T-cell (primary cell): ENCODE results near the gene SLC45A3. TPM values are rescaled to one million over a fixed set of nuclear protein-coding genes. Genes with fewer than 3 reads are reported as not detected.

ENCODE experiments used
- ATAC-seq, 4 experiments: fragments of 200-7000 bp in 3 of 4; fragments of 150-1000 bp in 1 of 4; cut with Tn5 transposase; replicated peaks in 1 of 4; 1 replicate in 3 of 4; 2 replicates in 1 of 4; pipeline ENCODE4 v1.10.0; 2021; ENCODE audit warnings: moderate library complexity in 3 of 4, mild to moderate bottlenecking in 2 of 4, moderate number of reproducible peaks in 1 of 4
- CTCF ChIA-PET, 2 donors: fragments of 300-600 bp; sonication (Branson Sonifier 250); formaldehyde crosslinking; loops; one replicate each; lab custom pipeline; 2022; ENCODE audit warnings: antibody characterized with exemption in 2 of 2; lab: Charles Lee
- POLR2A ChIA-PET, 2 donors: fragments of 300-600 bp; sonication (Branson Sonifier 250); formaldehyde crosslinking; loops; one replicate each; lab custom pipeline; 2022; ENCODE audit warnings: antibody characterized with exemption in 2 of 2; lab: Charles Lee
- DNase-seq, 35 experiments: peaks; one replicate each; pipeline versions ENCODE4 v3.0.0 to v3.0.0-alpha.2; 2013 to 2023
- H3K27ac ChIP-seq: one replicate; pipeline ENCODE4 v1.5.1; 2013; ENCODE audit warnings: low read length
- H3K27me3 ChIP-seq, 2 experiments: replicated peaks in 1 of 2; 1 replicate in 1 of 2; 2 replicates in 1 of 2; pipeline versions ENCODE4 v1.6.1 to v1.7.0; 2013; ENCODE audit warnings: low read length in 1 of 2, mixed read lengths in 1 of 2; ENCODE audit not compliant: control insufficient read depth in 2 of 2, insufficient read depth in 2 of 2; ENCODE audit errors: extremely low read depth in 1 of 2
- H3K36me3 ChIP-seq, 2 donors: 1 replicate in 1 of 2; 2 replicates in 1 of 2; pipeline versions ENCODE4 v1.6.1 to v1.7.0; 2013; ENCODE audit warnings: low read length in 1 of 2; ENCODE audit not compliant: control insufficient read depth in 2 of 2, insufficient read depth in 1 of 2; ENCODE audit errors: extremely low read depth in 1 of 2
- H3K4me1 ChIP-seq, 2 experiments: 1 replicate in 1 of 2; 2 replicates in 1 of 2; pipeline versions ENCODE4 v1.6.1 to v1.7.0; 2013; ENCODE audit warnings: low read length in 2 of 2, mixed read lengths in 1 of 2; ENCODE audit not compliant: insufficient read depth in 2 of 2, control insufficient read depth in 1 of 2; ENCODE audit errors: extremely low read depth in 1 of 2
- H3K4me3 ChIP-seq, 2 donors: 1 replicate in 1 of 2; 2 replicates in 1 of 2; pipeline versions ENCODE4 v1.5.1 to v1.7.0; 2013; ENCODE audit warnings: mild to moderate bottlenecking in 2 of 2, low read length in 1 of 2, moderate library complexity in 1 of 2; ENCODE audit not compliant: control insufficient read depth in 1 of 2; ENCODE audit errors: extremely low read depth in 1 of 2
- H3K9me3 ChIP-seq: 2 replicates; pipeline ENCODE4 v1.7.0; 2013
- H3K27ac Mint-ChIP-seq, 2 donors: one replicate each; pipeline ENCODE4 v1.8.0; 2020 to 2021; ENCODE audit warnings: mild to moderate bottlenecking in 2 of 2, mixed read lengths in 2 of 2
- H3K27me3 Mint-ChIP-seq, 2 donors: one replicate each; pipeline ENCODE4 v1.8.0; 2021 to 2022; ENCODE audit warnings: mixed read lengths in 2 of 2
- H3K36me3 Mint-ChIP-seq: one replicate; pipeline ENCODE4 v1.8.0; 2021; ENCODE audit warnings: mixed read lengths
- H3K4me1 Mint-ChIP-seq, 3 donors: one replicate each; pipeline ENCODE4 v1.8.0; 2020 to 2022; ENCODE audit warnings: mixed read lengths in 3 of 3, mild to moderate bottlenecking in 1 of 3
- H3K4me3 Mint-ChIP-seq, 3 donors: one replicate each; pipeline ENCODE4 v1.8.0; 2020 to 2022; ENCODE audit warnings: mild to moderate bottlenecking in 3 of 3, mixed read lengths in 3 of 3, moderate library complexity in 3 of 3
- H3K9me3 Mint-ChIP-seq, 3 donors: one replicate each; pipeline ENCODE4 v1.8.0; 2020 to 2022; ENCODE audit warnings: mixed read lengths in 3 of 3
- WGBS: methylation state at CpG from one replicate; pipeline ENCODE4 v1.1.5; 2013; ENCODE audit warnings: missing lambda C conversion rate; ENCODE audit not compliant: insufficient coverage; 5-methylcytosine and 5-hydroxymethylcytosine counted together
- total RNA-seq, 35 experiments: library from RNA in 6 of 35; stranded (reverse) in 6 of 35; fragments of 120-200 nt in 1 of 35; gene quantifications; one replicate each; pipeline versions ENCODE4 v1.2.1 to v1.2.4 and lab custom pipeline; 2013 to 2026

Gene SLC45A3
- total RNA-seq, 5 donors from 2014 or later (not counting 1 experiment from before 2014, with no cell fraction given) = 0.35 to 2.1 (median 0.75) TPM

DNA sequence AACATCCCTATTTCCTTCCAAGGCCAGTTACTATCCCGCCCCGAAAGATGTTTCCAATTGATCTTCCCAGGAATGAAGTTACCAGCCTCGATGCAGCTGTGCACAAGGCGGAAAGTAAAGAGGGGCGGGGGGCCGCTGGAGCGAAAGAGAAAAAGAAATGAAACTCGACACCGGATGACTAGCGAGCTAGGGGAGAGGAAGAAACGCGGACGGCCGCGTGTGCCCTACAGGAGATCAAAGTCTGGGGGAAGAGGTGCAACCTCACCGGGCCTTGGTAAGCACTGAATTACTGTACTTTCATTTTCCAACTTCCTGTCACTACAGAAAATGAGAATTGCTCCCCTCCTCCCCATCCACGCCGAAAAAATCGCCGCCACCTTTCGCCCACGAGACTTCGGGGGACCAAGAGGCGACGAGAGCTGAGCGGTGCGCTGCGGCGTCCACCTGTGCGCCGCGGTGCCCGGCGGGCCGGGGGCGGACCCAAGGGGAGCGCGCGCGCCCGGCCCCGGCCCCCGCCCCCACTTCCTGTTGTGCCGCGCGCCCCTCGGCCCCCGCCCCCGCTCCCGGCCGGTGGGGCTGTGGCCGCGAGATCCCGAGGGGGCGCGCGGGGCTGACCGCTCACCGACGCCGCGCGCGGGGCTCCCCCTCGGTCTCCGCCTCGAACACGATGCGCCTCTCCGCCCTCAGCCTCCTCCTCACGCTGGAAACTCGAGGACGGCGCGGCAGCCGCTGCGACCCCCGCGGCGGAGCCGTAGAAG is 49.1 kb downstream of the SLC45A3 start:
- Mint-ChIP-seq H3K27ac (peak overlapping the region; percentile 94 to 95), H3K4me1 (peaks cover 48 to 53% (median 48%) of the 10 kb centered on the region in 3 donors), H3K4me3 (peak overlapping the region; percentile 85 to 95 (median 91)), H3K27me3 (no peaks in the 10 kb centered on the region), H3K36me3 (peaks cover 13% of the 10 kb centered on the region), H3K9me3 (no peaks in the 10 kb centered on the region)
- CTCF ChIA-PET = interaction anchor here (0.5 to 5.0 kb wide), 14 partner anchors 18 to 1718 kb away, joined by 3 to 89 read pairs (median 4); partner anchors contain the start of gene RBBP5 (in 1 of the 2)
- Histone ChIP-seq H3K9me3 (no peaks in the 10 kb centered on the region), H3K4me1 (peaks cover 25 to 31% of the 10 kb centered on the region in 2 experiments), H3K4me3 (peak overlapping the region; percentile 79 to 91), H3K27ac (peak overlapping the region; percentile 94), H3K36me3 (peaks cover 0 to 7% of the 10 kb centered on the region in 2 donors), H3K27me3 (no peaks in the 10 kb centered on the region)
- ATAC-seq (peak; percentile 68 to 76 (median 71)), DNase-seq (peak; percentile 55 to 92 (median 83))
- POLR2A ChIA-PET = interaction anchor here (0.6 to 2.1 kb wide), 6 partner anchors 10 to 434 kb away, joined by 4 to 13 read pairs (median 6); no protein-coding TSS in a partner anchor
- WGBS = 0% methylated on average over 61 of the region's 81 CpGs

GRCh38 chr1:205630651-205631009 is 49.7 kb downstream of the SLC45A3 start:
- peak overlapping the region; percentile 94 for H3K27ac ChIP-seq
- peaks cover 25 to 36% of the 10 kb centered on the region in 2 experiments for H3K4me1 ChIP-seq
- DNase-seq (no peak), ATAC-seq (no peak)
- Mint-ChIP-seq H3K27ac (peak overlapping the region; percentile 94 to 95), H3K36me3 (peaks cover 13% of the 10 kb centered on the region), H3K9me3 (no peaks in the 10 kb centered on the region), H3K4me1 (peaks cover 53 to 59% (median 53%) of the 10 kb centered on the region in 3 donors), H3K27me3 (no peaks in the 10 kb centered on the region), H3K4me3 (peak overlapping the region; percentile 85 to 95 (median 91))
- H3K36me3 ChIP-seq = peaks cover 0 to 9% of the 10 kb centered on the region in 2 donors
- peak overlapping the region; percentile 79 to 91 for H3K4me3 ChIP-seq
- POLR2A ChIA-PET = interaction anchor here (0.6 to 1.5 kb wide), 3 partner anchors 9 to 124 kb away, joined by 4 to 6 read pairs (median 6); no protein-coding TSS in a partner anchor
- H3K27me3 ChIP-seq = no peaks in the 10 kb centered on the region
- H3K9me3 ChIP-seq = no peaks in the 10 kb centered on the region
- no CpG with 5 or more reads among the region's 3 CpGs for WGBS
- CTCF ChIA-PET = interaction anchor here (0.5 to 5.0 kb wide), 10 partner anchors 35 to 1718 kb away, joined by 3 to 89 read pairs (median 3); partner anchors contain the start of gene RBBP5 (in 1 of the 2)

GRCh38 chr1:205630241-205630640 is 50.1 kb downstream of the SLC45A3 start:
- H3K27ac ChIP-seq = peak overlapping the region; percentile 94
- H3K4me3 ChIP-seq = peak overlapping the region; percentile 79 to 91
- no peaks in the 10 kb centered on the region for H3K27me3 Mint-ChIP-seq
- no peaks in the 10 kb centered on the region for H3K27me3 ChIP-seq
- H3K4me1 Mint-ChIP-seq = peaks cover 56 to 62% (median 57%) of the 10 kb centered on the region in 3 donors
- H3K36me3 ChIP-seq = peaks cover 0 to 9% of the 10 kb centered on the region in 2 donors
- peaks cover 25 to 38% of the 10 kb centered on the region in 2 experiments for H3K4me1 ChIP-seq
- no peak for ATAC-seq
- POLR2A ChIA-PET = interaction anchor here in 1 of 2 donors (1.5 to 1.9 kb wide), 2 partner anchors 22 to 36 kb away, joined by 4 to 7 read pairs; no protein-coding TSS in a partner anchor
- peak in 1 of 35 experiments; percentile 18 for DNase-seq
- peaks cover 13% of the 10 kb centered on the region for H3K36me3 Mint-ChIP-seq
- no peaks in the 10 kb centered on the region for H3K9me3 Mint-ChIP-seq
- no CpG with 5 or more reads among the region's 3 CpGs for WGBS
- CTCF ChIA-PET = interaction anchor here (0.5 to 5.0 kb wide), 8 partner anchors 36 to 1719 kb away, joined by 3 to 89 read pairs (median 3); partner anchors contain the start of gene RBBP5 (in 1 of the 2)
- no peaks in the 10 kb centered on the region for H3K9me3 ChIP-seq
- peak overlapping the region; percentile 85 to 95 (median 91) for H3K4me3 Mint-ChIP-seq
- H3K27ac Mint-ChIP-seq = peak overlapping the region; percentile 94 to 95

- H3K9me3 Mint-ChIP-seq = no peaks in the 10 kb centered on the region
- Histone ChIP-seq H3K4me1 (peaks cover 25 to 39% of the 10 kb centered on the region in 2 experiments), H3K4me3 (no peak overlapping the region), H3K36me3 (peaks cover 0 to 10% of the 10 kb centered on the region in 2 donors), H3K27ac (peak overlapping the region; percentile 94), H3K9me3 (no peaks in the 10 kb centered on the region), H3K27me3 (no peaks in the 10 kb centered on the region)
- POLR2A ChIA-PET = interaction anchor here in 1 of 2 donors (0.9 to 1.9 kb wide), 2 partner anchors 36 to 139 kb away, joined by 3 to 7 read pairs; no protein-coding TSS in a partner anchor
- no CpG with 5 or more reads among the region's 6 CpGs for WGBS
- ATAC-seq = no peak
- peaks cover 17% of the 10 kb centered on the region for H3K36me3 Mint-ChIP-seq
- peak overlapping the region; percentile 94 to 95 for H3K27ac Mint-ChIP-seq
- peaks cover 61 to 67% (median 62%) of the 10 kb centered on the region in 3 donors for H3K4me1 Mint-ChIP-seq
- H3K4me3 Mint-ChIP-seq = peak overlapping the region; percentile 85 to 95 (median 91)
- peak in 3 of 35 experiments; percentile 3 to 33 (median 4) for DNase-seq
- H3K27me3 Mint-ChIP-seq = no peaks in the 10 kb centered on the region
- CTCF ChIA-PET = interaction anchor here (0.6 to 5.0 kb wide), 8 partner anchors 9 to 1267 kb away, joined by 3 to 89 read pairs (median 3); no protein-coding TSS in a partner anchor
Measured at GRCh38 chr1:205629751-205630150, 50.6 kb downstream of the SLC45A3 start.

DNA sequence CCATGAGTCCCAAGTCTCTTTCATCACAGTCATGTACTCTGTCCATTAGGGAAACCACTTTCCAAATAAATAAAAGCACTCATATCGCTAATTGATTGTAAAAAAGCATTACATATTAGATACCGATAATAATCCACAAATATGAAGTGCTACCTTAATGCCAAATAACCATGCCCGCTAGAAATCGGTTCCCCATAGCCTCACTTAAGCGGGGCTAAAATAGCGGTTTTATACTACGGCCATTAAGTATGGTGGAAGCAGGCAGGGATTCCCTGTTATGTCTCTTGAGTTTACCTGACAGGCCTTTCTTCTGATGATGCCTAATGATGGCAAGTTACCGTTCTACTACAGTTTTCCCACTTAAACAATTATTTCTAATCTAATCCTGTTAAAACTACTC is 52.4 kb downstream of the SLC45A3 start:
- Mint-ChIP-seq H3K4me1 (peaks cover 74 to 79% (median 77%) of the 10 kb centered on the region in 3 donors), H3K4me3 (peak overlapping the region in 2 of 3 donors; percentile 85 to 91), H3K27ac (peak overlapping the region; percentile 5 to 59), H3K27me3 (no peaks in the 10 kb centered on the region), H3K36me3 (peaks cover 21% of the 10 kb centered on the region), H3K9me3 (no peaks in the 10 kb centered on the region)
- Histone ChIP-seq H3K9me3 (no peaks in the 10 kb centered on the region), H3K27me3 (no peaks in the 10 kb centered on the region), H3K27ac (no peak overlapping the region), H3K36me3 (peaks cover 0 to 24% of the 10 kb centered on the region in 2 donors), H3K4me1 (peaks cover 27 to 42% of the 10 kb centered on the region in 2 experiments), H3K4me3 (no peak overlapping the region)
- 40% methylated on average over 1 of the region's 8 CpGs for WGBS
- no peak for ATAC-seq
- CTCF ChIA-PET = interaction anchor here (0.6 to 0.9 kb wide), 2 partner anchors 71 to 83 kb away, joined by 3 to 7 read pairs; no protein-coding TSS in a partner anchor
- no peak for DNase-seq
- POLR2A ChIA-PET = interaction anchor here (0.6 to 1.2 kb wide), 2 partner anchors 36 to 37 kb away, joined by 3 to 8 read pairs; no protein-coding TSS in a partner anchor

- H3K27ac Mint-ChIP-seq = peak overlapping the region; percentile 29 to 49
- DNase-seq = no peak
- ATAC-seq = no peak
- Histone ChIP-seq H3K4me3 (no peak overlapping the region), H3K27me3 (no peaks in the 10 kb centered on the region), H3K36me3 (peaks cover 0 to 35% of the 10 kb centered on the region in 2 donors), H3K4me1 (peaks cover 26 to 37% of the 10 kb centered on the region in 2 experiments), H3K9me3 (no peaks in the 10 kb centered on the region), H3K27ac (no peak overlapping the region)
- peaks cover 21% of the 10 kb centered on the region for H3K36me3 Mint-ChIP-seq
- peaks cover 71 to 77% (median 72%) of the 10 kb centered on the region in 3 donors for H3K4me1 Mint-ChIP-seq
- WGBS = no CpG with 5 or more reads among the region's 3 CpGs
- H3K9me3 Mint-ChIP-seq = no peaks in the 10 kb centered on the region
- ChIA-PET POLR2A (no interaction called here), CTCF (no interaction called here)
- H3K4me3 Mint-ChIP-seq = peak overlapping the region in 2 of 3 donors; percentile 17 to 47
- no peaks in the 10 kb centered on the region for H3K27me3 Mint-ChIP-seq
Measured at GRCh38 chr1:205626216-205626615, 54.1 kb downstream of the SLC45A3 start.
